GM18873 (cell line): ENCODE data around the gene PPFIBP1.
"Not testable (repeated sequence)": the region's sequence is repeated elsewhere in the genome, so short reads cannot be mapped to it uniquely, and the experiment has no call there.

Experiments
- ATAC-seq: cut with Tn5 transposase; IDR thresholded peaks from one replicate; pipeline ENCODE4 v1.9.1; 2021; ENCODE audit warnings: mild to moderate bottlenecking, moderate library complexity, moderate number of reproducible peaks; ENCODE audit not compliant: unreplicated experiment, low FRiP score

The PPFIBP1 gene

GRCh38 chr12:27583057-27583797 is 59.2 kb downstream of the PPFIBP1 start:
- no peak for ATAC-seq

GRCh38 chr12:27583981-27584380 is 60.0 kb downstream of the PPFIBP1 start:
- no peak for ATAC-seq

- ATAC-seq, result no peak
These were observed 61.8 kb downstream of the PPFIBP1 start for GRCh38 chr12:27585739-27586265.

GRCh38 chr12:27588075-27588730 is 64.2 kb downstream of the PPFIBP1 start:
- ATAC-seq, result not testable (repeated sequence)

- ATAC-seq, result no peak
These were observed 64.8 kb downstream of the PPFIBP1 start for GRCh38 chr12:27588776-27589175.

- ATAC-seq, result no peak
These were observed 65.4 kb downstream of the PPFIBP1 start for GRCh38 chr12:27589419-27589818.

- ATAC-seq, result not testable (repeated sequence)
These were observed 67.7 kb downstream of the PPFIBP1 start for GRCh38 chr12:27591698-27592097.

- ATAC-seq, result no peak
These were observed 68.5 kb downstream of the PPFIBP1 start for GRCh38 chr12:27592548-27592947.

- no peak for ATAC-seq
These were observed 69.3 kb downstream of the PPFIBP1 start for GRCh38 chr12:27593266-27593665.

GRCh38 chr12:27595231-27595642 is 71.2 kb downstream of the PPFIBP1 start:
- no peak for ATAC-seq

- not testable (repeated sequence) for ATAC-seq
These were observed 74.9 kb downstream of the PPFIBP1 start for GRCh38 chr12:27598866-27599265.

- ATAC-seq, result not testable (repeated sequence)
These were observed 77.2 kb downstream of the PPFIBP1 start for GRCh38 chr12:27601056-27601828.

GRCh38 chr12:27602516-27602915 is 78.5 kb downstream of the PPFIBP1 start:
- ATAC-seq, result no peak

GRCh38 chr12:27604431-27604830 is 80.4 kb downstream of the PPFIBP1 start:
- no peak for ATAC-seq

GRCh38 chr12:27606986-27607385 is 83.0 kb downstream of the PPFIBP1 start:
- ATAC-seq, result no peak

GRCh38 chr12:27607591-27607990 is 83.6 kb downstream of the PPFIBP1 start:
- no peak for ATAC-seq

- ATAC-seq, result no peak
These were observed 84.9 kb downstream of the PPFIBP1 start for GRCh38 chr12:27608890-27609289.

GRCh38 chr12:27610374-27610773 is 86.4 kb downstream of the PPFIBP1 start:
- ATAC-seq, result no peak

GRCh38 chr12:27614386-27614785 is 90.4 kb downstream of the PPFIBP1 start:
- ATAC-seq, result no peak

GRCh38 chr12:27614866-27615265 is 90.9 kb downstream of the PPFIBP1 start:
- no peak for ATAC-seq

GRCh38 chr12:27615331-27615891 is 91.4 kb downstream of the PPFIBP1 start:
- no peak for ATAC-seq
